Suprapubic skin (tissue), 4 donors: ENCODE data around the gene FNIP1. TPM values are rescaled to one million over a fixed set of nuclear protein-coding genes. Genes with fewer than 3 reads are reported as not detected.
"Not testable (repeated sequence)": the region's sequence is repeated elsewhere in the genome, so short reads cannot be mapped to it uniquely, and the experiment has no call there.

ENCODE experiments used
- DNase-seq, 2 donors: peaks; one replicate each; pipeline ENCODE4 v3.0.0-alpha.2; 2019; ENCODE audit warnings: low spot score in 2 of 2
- H3K27ac ChIP-seq: fragments of 200-600 bp; sonication (generic); one replicate; pipeline ENCODE4 v1.5.1; 2019
- H3K27me3 ChIP-seq: fragments of 200-600 bp; sonication (generic); one replicate; pipeline ENCODE4 v1.5.1; 2019
- H3K36me3 ChIP-seq: fragments of 200-600 bp; sonication (generic); one replicate; pipeline ENCODE4 v1.5.1; 2019
- H3K4me1 ChIP-seq: fragments of 200-600 bp; sonication (generic); one replicate; pipeline ENCODE4 v1.5.1; 2019
- H3K4me3 ChIP-seq: fragments of 200-600 bp; sonication (generic); one replicate; pipeline ENCODE4 v1.5.1; 2019; ENCODE audit warnings: mild to moderate bottlenecking
- H3K9me3 ChIP-seq: fragments of 200-600 bp; sonication (generic); one replicate; pipeline ENCODE4 v1.5.1; 2019
- CTCF ChIP-seq, 2 donors: fragments of 200-600 bp in 1 of 2; fragments of 450-650 bp in 1 of 2; sonication (generic) in 1 of 2; IDR thresholded peaks; one replicate each; pipeline ENCODE4 v1.5.1; 2016 to 2019; ENCODE audit warnings: antibody characterized with exemption in 2 of 2, mild to moderate bottlenecking in 1 of 2, moderate library complexity in 1 of 2
- EP300 ChIP-seq: sonication (generic); formaldehyde crosslinking; IDR thresholded peaks from one replicate; pipeline ENCODE4 v1.6.1; 2017; ENCODE audit warnings: antibody characterized with exemption
- POLR2A ChIP-seq, 2 donors: fragments of 450-650 bp; IDR thresholded peaks; one replicate each; pipeline ENCODE4 v1.6.1; 2017; ENCODE audit warnings: antibody characterized with exemption in 2 of 2, mild to moderate bottlenecking in 2 of 2, moderate library complexity in 2 of 2
- POLR2AphosphoS5 ChIP-seq, 3 donors: sonication (generic); formaldehyde crosslinking; IDR thresholded peaks; one replicate each; pipeline ENCODE4 v1.6.1; 2017; ENCODE audit warnings: antibody characterized with exemption in 3 of 3
- WGBS: methylation state at CpG from one replicate; pipeline ENCODE4 v1.1.5; 2018; 5-methylcytosine and 5-hydroxymethylcytosine counted together
- total RNA-seq, 4 donors: library from RNA; depleted of rRNA; stranded (reverse); fragments of >200 nt; gene quantifications; one replicate each; pipeline ENCODE4 v1.1.0, GENCODE V29; 2016

FNIP1 gene
- total RNA-seq = 10 to 100 TPM; 24.6 to 65.4 (median 26.9) TPM

DNA sequence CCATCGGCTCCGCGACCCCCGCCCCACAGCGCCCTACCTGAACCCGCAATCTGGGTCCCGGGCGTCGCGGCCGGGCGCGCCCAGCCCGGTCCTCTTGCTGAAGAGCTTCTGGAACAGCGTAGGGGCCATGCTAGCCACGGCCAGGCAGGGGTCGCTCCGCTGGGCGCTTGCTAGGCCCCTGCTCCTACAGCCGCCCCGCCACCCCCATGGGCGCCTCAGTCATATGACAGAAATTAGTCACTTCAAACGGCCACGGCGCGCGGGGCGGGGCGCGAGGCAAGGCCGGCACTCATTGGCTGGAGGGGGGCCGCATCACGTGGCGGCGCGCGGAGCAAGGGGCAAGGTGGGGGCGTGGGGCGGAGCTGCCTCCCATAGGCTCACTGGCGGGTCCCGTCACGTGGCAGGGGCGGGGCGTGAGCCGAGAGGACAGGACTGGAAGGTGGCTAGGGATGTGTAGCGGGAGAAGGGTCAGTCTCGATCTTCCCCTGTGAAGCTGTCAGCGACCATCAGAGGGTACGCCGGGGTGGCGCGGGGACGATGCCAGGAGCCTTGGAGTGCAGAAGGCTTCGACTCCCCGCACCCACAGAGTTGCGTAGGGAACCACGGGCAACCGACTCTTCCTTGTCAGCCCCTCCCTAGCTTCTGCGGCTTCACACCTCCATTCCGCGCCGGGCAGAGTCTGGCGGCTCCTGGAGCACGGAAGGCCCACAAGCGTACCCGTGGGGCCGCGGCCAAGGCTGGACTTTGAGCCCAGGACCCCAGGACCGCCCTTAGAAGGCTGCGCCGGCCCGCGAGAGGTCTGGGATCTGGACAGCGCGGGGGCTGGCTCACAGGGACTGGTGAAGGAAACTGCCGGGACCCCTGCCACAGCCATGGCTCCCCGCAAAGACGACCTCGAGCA lies at the start of gene FNIP1:
FNIP1 (minus strand) TSS at position 225 of the 901 bp plus-strand sequence; CDS start at position 129, 96 bp downstream.
- Histone ChIP-seq H3K9me3 (no peaks in the 10 kb centered on the region), H3K27me3 (no peaks in the 10 kb centered on the region), H3K4me1 (peaks cover 28% of the 10 kb centered on the region), H3K27ac (peak within 1 kb of the TSS; percentile 99), H3K4me3 (peak within 1 kb of the TSS; percentile 87), H3K36me3 (no peaks in the 10 kb centered on the region)
- under 1% methylated on average over 33 of the region's 79 CpGs for WGBS
- peak; percentile 100 for DNase-seq
- TF ChIP-seq POLR2AphosphoS5 (IDR thresholded peaks at IDR 0.05) (peak; percentile 80 to 97 (median 91)), POLR2A (IDR thresholded peaks at IDR 0.05) (peak; percentile 52 to 96), EP300 (no peak), CTCF (IDR thresholded peaks at IDR 0.05) (no peak)

- no peaks in the 10 kb centered on the region for H3K36me3 ChIP-seq
- WGBS = 71% methylated on average over 1 of the region's 1 CpG
Measured at GRCh38 chr5:131846536-131846935, 49.7 kb upstream of the FNIP1 start.

DNA sequence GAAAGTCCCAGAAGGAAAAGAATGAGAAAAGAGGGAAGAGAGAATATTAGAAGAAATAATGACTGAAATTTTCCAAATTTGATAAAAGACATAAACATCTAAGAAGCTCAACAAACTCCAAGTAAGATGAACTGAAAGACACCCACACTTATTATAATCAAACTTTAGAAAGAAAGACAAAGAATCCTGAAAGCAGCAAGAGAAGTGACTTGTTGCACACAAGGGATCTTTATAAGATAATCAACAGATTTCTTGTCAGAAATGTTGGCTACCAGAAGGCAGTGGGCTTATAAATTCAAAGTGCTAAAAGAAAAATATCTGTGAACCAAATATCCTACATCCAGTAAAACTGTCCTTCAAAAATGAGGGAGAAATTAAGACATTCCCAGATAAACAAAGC lies 49.0 kb upstream of the FNIP1 start:
- Histone ChIP-seq H3K27ac (no peak overlapping the region), H3K9me3 (peaks cover 19% of the 10 kb centered on the region), H3K27me3 (no peaks in the 10 kb centered on the region), H3K4me3 (no peak overlapping the region), H3K36me3 (no peaks in the 10 kb centered on the region), H3K4me1 (no peaks in the 10 kb centered on the region)
- no peak for DNase-seq
- no peak for TF ChIP-seq CTCF (IDR thresholded peaks at IDR 0.05)
- no peak for TF ChIP-seq POLR2A (IDR thresholded peaks at IDR 0.05)
- no peak for TF ChIP-seq EP300
- TF ChIP-seq POLR2AphosphoS5 (IDR thresholded peaks at IDR 0.05) = no peak

More at GRCh38 chr5:131846536-131846935, 49.7 kb upstream of the FNIP1 start:
- no peak for TF ChIP-seq CTCF (IDR thresholded peaks at IDR 0.05)
- TF ChIP-seq POLR2AphosphoS5 (IDR thresholded peaks at IDR 0.05) = no peak
- no peak for TF ChIP-seq POLR2A (IDR thresholded peaks at IDR 0.05)
- no peak for TF ChIP-seq EP300
- Histone ChIP-seq H3K27me3 (no peaks in the 10 kb centered on the region), H3K27ac (no peak overlapping the region), H3K9me3 (peaks cover 19% of the 10 kb centered on the region), H3K4me3 (no peak overlapping the region), H3K4me1 (no peaks in the 10 kb centered on the region)
- no peak for DNase-seq

DNA sequence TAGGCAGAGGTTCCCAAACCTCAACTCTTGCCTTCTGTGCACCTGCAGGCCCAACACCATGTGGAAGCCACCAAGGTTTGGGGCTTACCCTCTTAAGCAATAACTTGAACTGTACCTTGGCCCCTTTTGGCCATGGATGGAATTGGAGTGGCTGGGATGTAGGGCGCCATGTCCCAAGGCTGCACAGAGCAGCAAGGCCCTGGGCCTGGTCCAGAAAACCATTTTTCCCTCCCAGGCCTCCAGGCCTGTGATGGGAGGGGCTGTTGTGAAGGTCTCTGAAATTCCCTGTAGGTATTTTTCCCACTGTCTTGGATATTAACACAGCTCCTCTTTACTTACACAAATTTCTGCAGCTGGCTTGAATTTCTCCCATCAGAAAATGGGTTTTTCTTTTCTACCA lies 46.2 kb upstream of the FNIP1 start:
- not testable (repeated sequence) for H3K4me3 ChIP-seq, H3K27ac ChIP-seq, DNase-seq, H3K4me1 ChIP-seq, H3K9me3 ChIP-seq, H3K27me3 ChIP-seq, H3K36me3 ChIP-seq
- 89% methylated on average over 1 of the region's 1 CpG for WGBS

DNA sequence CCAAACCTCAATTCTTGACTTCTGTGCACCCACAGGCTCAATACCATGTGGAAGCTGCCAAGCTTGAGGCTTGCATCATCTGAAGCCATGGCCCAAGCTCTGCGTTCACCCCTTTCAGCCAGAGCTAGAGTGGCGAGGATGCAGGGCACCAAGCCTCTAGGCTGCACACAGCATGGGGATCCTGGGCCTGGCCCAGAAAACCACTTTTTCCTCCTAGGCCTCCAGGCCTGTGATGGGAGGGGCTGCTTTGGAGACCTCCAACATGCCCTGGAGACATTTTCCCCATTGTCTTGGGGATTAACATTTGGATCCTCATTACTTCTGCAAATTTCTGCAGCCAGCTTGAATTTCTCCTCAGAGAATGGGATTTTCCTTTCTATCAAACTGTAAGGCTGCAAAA lies 35.9 kb upstream of the FNIP1 start:
- 94% methylated on average over 2 of the region's 2 CpGs for whole genome bisulfite sequencing
- not testable (repeated sequence) for H3K27ac ChIP-seq, H3K27me3 ChIP-seq, H3K4me3 ChIP-seq, H3K36me3 ChIP-seq, H3K4me1 ChIP-seq, DNase-seq, H3K9me3 ChIP-seq

DNA sequence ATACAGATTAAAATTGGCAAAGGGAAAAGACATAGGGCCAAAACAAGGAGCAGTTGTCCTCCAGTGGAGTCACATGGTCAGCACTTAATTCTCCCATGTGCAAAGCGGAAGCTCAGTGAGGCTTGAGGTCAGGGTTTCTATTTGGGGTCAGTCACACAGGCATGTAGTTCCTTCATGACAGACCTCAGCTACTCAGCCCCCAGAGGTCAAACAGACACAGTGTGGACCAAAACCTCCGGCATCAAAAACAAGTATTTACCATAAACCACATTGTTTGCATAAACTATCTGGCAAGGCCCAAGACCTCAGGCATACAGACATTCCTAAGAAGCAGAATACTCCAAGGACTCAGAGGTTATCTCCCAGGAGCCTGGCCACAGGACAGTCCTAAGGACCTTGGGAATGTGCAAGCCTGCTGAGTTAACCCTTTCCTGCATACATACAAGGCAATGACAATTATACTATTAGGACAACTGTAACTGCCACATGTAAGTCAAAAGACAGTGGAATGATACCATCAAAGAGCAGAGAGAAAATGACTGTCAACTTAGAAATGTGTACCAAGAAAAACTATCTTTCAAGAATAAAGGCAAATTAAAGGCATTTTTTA lies 28.7 kb upstream of the FNIP1 start:
- Histone ChIP-seq H3K4me1 (no peaks in the 10 kb centered on the region), H3K9me3 (no peaks in the 10 kb centered on the region), H3K27me3 (no peaks in the 10 kb centered on the region), H3K4me3 (no peak overlapping the region), H3K27ac (no peak overlapping the region), H3K36me3 (no peaks in the 10 kb centered on the region)
- TF ChIP-seq CTCF (IDR thresholded peaks at IDR 0.05) (no peak), EP300 (no peak), POLR2A (IDR thresholded peaks at IDR 0.05) (no peak), POLR2AphosphoS5 (IDR thresholded peaks at IDR 0.05) (no peak)
- DNase-seq = no peak
- WGBS = 67% methylated on average over 2 of the region's 2 CpGs
